Parathyroid adenoma (tissue), 2 donors: ENCODE measurements around the gene KCNH2.

ENCODE experiments used
- H2AFZ ChIP-seq: fragments of 300-600 bp; sonication (generic); one replicate; pipeline ENCODE4 v1.7.0; 2017; ENCODE audit warnings: antibody characterized with exemption, mild to moderate bottlenecking
- H3K27ac ChIP-seq: fragments of 300-600 bp; sonication (generic); one replicate; pipeline ENCODE4 v1.7.0; 2017
- H3K27me3 ChIP-seq: fragments of 300-600 bp; sonication (generic); one replicate; pipeline ENCODE4 v1.7.0; 2017; ENCODE audit warnings: low read length; ENCODE audit not compliant: control insufficient read depth, insufficient read depth
- H3K36me3 ChIP-seq: fragments of 300-600 bp; sonication (generic); one replicate; pipeline ENCODE4 v1.7.0; 2017; ENCODE audit warnings: low read length; ENCODE audit not compliant: control insufficient read depth, insufficient read depth
- H3K4me1 ChIP-seq: fragments of 300-600 bp; sonication (generic); one replicate; pipeline ENCODE4 v1.7.0; 2017; ENCODE audit warnings: control low read depth
- H3K4me2 ChIP-seq: fragments of 300-600 bp; sonication (generic); one replicate; pipeline ENCODE4 v1.7.0; 2017; ENCODE audit warnings: low read length
- H3K4me3 ChIP-seq: fragments of 300-600 bp; sonication (generic); one replicate; pipeline ENCODE4 v1.7.0; 2017; ENCODE audit warnings: low read depth, low read length
- H3K79me2 ChIP-seq: fragments of 300-600 bp; sonication (generic); one replicate; pipeline ENCODE4 v1.7.0; 2017; ENCODE audit warnings: control low read depth
- H3K9ac ChIP-seq: fragments of 300-600 bp; sonication (generic); one replicate; pipeline ENCODE4 v1.7.0; 2017; ENCODE audit warnings: mild to moderate bottlenecking
- H3K9me3 ChIP-seq: fragments of 300-600 bp; sonication (generic); one replicate; pipeline ENCODE4 v1.7.0; 2017; ENCODE audit warnings: low read length; ENCODE audit not compliant: control insufficient read depth
- TF ChIP-seq, protein P1 (sequence below): fragments of 300-600 bp; sonication (generic); IDR thresholded peaks from one replicate; pipeline ENCODE4 v1.7.0; 2017; ENCODE audit warnings: antibody characterized with exemption, mild to moderate bottlenecking
- donor health status: primary hyperparathyroidism.

The KCNH2 gene

DNA sequence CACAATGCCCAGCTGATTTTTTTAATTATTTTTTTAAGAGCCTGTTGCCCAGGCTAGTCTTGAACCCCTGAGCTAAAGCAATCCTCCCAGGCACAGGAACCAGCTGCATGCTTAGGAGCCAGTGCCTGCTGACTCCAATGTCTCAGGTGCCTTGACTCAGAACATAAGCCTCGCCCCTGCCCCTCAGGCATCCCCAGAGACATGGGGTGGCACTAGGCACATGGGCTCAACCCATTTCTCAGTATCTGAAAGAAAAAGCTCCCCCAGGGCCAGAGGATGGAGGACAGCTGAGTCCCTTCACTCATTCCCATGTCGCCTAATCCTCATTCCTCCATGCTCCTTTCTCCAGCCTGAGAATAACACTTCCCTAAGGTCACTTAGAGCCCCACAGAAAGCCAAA, 39.1 kb downstream of the KCNH2 start:
- Histone ChIP-seq H2AFZ (no peak overlapping the region), H3K4me3 (no peak overlapping the region), H3K27me3 (no peaks in the 10 kb centered on the region), H3K9ac (no peak overlapping the region), H3K79me2 (no peaks in the 10 kb centered on the region), H3K4me2 (no peak overlapping the region), H3K9me3 (no peaks in the 10 kb centered on the region), H3K36me3 (no peaks in the 10 kb centered on the region), H3K4me1 (peaks cover 17% of the 10 kb centered on the region), H3K27ac (no peak overlapping the region)
- TF ChIP-seq, protein P1, sequence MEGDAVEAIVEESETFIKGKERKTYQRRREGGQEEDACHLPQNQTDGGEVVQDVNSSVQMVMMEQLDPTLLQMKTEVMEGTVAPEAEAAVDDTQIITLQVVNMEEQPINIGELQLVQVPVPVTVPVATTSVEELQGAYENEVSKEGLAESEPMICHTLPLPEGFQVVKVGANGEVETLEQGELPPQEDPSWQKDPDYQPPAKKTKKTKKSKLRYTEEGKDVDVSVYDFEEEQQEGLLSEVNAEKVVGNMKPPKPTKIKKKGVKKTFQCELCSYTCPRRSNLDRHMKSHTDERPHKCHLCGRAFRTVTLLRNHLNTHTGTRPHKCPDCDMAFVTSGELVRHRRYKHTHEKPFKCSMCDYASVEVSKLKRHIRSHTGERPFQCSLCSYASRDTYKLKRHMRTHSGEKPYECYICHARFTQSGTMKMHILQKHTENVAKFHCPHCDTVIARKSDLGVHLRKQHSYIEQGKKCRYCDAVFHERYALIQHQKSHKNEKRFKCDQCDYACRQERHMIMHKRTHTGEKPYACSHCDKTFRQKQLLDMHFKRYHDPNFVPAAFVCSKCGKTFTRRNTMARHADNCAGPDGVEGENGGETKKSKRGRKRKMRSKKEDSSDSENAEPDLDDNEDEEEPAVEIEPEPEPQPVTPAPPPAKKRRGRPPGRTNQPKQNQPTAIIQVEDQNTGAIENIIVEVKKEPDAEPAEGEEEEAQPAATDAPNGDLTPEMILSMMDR, result no peak

DNA sequence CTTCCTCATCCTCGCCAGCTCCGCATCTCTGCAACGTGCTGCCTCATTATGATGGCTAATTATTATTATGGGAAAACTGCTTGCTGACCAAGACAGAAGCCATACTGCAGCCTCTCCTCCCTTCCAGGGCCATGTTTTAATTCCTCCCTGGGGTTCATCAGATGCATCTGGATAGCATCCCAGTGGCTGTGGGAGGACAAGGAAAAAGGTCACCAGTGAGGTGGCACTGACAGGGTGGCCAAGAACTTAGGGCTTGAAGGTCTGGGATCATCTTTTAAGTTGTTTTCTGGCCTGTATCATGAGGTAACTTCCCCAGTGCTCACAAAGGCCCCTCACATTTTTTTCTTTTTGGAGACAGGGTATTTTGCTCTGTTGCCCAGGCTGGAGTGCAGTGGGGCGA, 39.6 kb downstream of the KCNH2 start:
- no peaks in the 10 kb centered on the region for H3K36me3 ChIP-seq
- H2AFZ ChIP-seq, result peak overlapping the region; percentile 7
- H3K9ac ChIP-seq, result no peak overlapping the region
- no peak overlapping the region for H3K4me2 ChIP-seq
- no peak overlapping the region for H3K4me3 ChIP-seq
- TF ChIP-seq, protein P1, result no peak
- no peaks in the 10 kb centered on the region for H3K79me2 ChIP-seq
- no peaks in the 10 kb centered on the region for H3K27me3 ChIP-seq
- H3K4me1 ChIP-seq, result peaks cover 17% of the 10 kb centered on the region
- H3K9me3 ChIP-seq, result no peaks in the 10 kb centered on the region
- no peak overlapping the region for H3K27ac ChIP-seq

DNA sequence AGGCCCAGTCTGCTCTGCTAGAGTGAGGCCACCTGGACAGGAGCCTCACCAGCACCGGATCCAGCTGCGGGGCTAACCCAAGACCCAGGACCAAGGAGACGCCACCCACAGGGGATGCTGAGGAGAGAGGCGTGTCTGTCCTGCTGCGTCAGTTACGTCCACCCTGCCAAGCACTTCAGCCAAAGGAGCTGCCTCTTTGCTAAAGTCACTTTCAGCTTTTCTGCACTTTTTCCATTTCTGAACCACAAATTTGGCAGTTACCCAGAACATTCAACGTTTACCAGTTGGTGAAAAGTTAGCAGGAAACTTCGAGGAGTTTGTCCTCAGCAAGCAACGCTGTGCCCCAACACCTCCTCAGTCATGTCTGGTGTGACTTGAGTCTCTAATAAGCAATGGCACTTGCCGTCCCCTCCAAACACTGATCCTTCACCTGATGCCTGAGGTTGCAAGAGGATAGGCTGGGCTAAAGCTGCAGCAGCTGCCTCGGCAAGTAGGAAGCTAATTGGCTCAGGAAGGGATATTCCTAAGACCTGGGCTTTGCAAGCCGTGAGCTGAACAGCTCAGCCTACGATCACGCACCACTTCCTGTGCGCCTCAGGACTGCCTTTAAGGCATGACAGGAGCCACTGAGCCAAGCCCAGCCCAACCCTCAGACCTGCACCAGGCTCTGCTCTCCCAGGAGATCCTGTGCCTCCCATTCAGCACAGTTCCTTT, 40.1 kb downstream of the KCNH2 start:
- H3K27me3 ChIP-seq, result no peaks in the 10 kb centered on the region
- H3K4me3 ChIP-seq, result no peak overlapping the region
- peak overlapping the region; percentile 7 for H2AFZ ChIP-seq
- no peaks in the 10 kb centered on the region for H3K9me3 ChIP-seq
- H3K27ac ChIP-seq, result no peak overlapping the region
- H3K36me3 ChIP-seq, result no peaks in the 10 kb centered on the region
- H3K4me1 ChIP-seq, result peaks cover 17% of the 10 kb centered on the region
- H3K9ac ChIP-seq, result no peak overlapping the region
- no peak overlapping the region for H3K4me2 ChIP-seq
- TF ChIP-seq, protein P1, result no peak
- no peaks in the 10 kb centered on the region for H3K79me2 ChIP-seq

DNA sequence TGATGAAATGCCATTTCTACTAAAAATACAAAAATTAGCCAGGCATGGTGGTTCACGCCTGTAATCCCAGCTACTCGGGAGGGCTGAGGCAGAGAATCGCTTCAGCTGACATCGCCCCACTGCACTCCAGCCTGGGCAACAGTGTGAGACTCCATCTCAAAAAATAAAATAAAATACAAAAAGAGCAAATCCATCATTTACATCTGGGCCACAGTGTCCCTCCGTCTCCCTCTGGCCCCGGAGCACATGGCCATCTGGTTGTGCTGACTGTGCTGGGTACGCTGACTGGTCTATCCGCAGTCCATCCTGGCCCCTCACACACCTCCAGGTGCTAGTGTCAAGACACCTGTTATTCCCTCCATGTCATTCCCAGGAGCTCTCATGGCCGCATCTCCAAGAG, 42.1 kb downstream of the KCNH2 start:
- Histone ChIP-seq H2AFZ (no peak overlapping the region), H3K36me3 (no peaks in the 10 kb centered on the region), H3K79me2 (no peaks in the 10 kb centered on the region), H3K4me3 (no peak overlapping the region), H3K4me2 (no peak overlapping the region), H3K27me3 (no peaks in the 10 kb centered on the region), H3K27ac (no peak overlapping the region), H3K4me1 (peaks cover 4% of the 10 kb centered on the region), H3K9me3 (no peaks in the 10 kb centered on the region), H3K9ac (no peak overlapping the region)
- TF ChIP-seq, protein P1, result no peak

DNA sequence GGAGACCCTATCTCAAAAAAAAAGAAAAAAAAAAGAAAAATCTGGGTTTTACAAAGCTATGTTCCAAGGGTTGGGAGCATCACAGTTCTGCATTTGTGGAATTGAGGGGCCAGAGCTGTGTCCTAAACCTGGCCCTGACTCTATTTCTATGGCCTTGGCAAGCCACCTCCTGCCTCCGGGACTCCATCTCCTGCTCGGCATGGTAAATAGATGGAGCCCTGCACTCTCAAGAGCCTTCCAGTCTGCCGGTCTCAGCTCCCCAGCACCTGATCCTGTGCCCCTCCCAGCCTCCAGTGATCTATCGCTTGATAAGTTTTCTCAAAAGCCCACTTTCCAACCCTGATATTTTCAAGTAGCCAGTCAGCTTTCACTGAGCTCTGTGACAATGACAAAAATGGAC, 43.0 kb downstream of the KCNH2 start:
- H3K9ac ChIP-seq, result no peak overlapping the region
- H3K79me2 ChIP-seq, result no peaks in the 10 kb centered on the region
- no peak overlapping the region for H2AFZ ChIP-seq
- peaks cover 4% of the 10 kb centered on the region for H3K4me1 ChIP-seq
- H3K9me3 ChIP-seq, result no peaks in the 10 kb centered on the region
- no peaks in the 10 kb centered on the region for H3K36me3 ChIP-seq
- H3K4me3 ChIP-seq, result no peak overlapping the region
- TF ChIP-seq, protein P1, result no peak
- H3K4me2 ChIP-seq, result no peak overlapping the region
- no peak overlapping the region for H3K27ac ChIP-seq
- H3K27me3 ChIP-seq, result no peaks in the 10 kb centered on the region
